ENCODE data around the gene INHBB.

INHBB gene

DNA sequence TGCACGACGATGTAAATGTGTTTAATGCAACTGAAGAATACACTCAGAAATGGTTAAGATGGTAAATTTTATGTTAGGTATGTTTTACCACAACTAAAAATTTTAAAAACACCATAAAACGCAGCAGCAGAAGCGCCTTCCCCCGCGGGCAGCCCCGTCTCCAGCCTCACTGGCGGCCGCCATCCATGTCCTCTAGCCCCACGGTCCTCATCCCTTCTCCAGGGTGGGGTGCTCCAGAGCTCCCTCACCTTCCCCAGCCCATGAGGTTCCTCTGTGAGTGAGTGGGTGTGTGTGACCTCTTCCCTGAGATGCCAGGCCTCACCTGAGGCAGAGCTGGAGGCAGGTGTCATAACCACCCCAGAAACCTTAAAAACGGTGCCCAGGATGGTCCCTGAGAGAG lies 17.0 kb downstream of the INHBB start:
- Histone ChIP-seq H3K36me3 (ENCODE audit: control insufficient read depth in 1 of 2, insufficient read depth in 2 of 2, low read length in 2 of 2) (no peaks in the 10 kb centered on the region), H3K4me3 (ENCODE audit: low read depth in 1 of 2, low read length in 2 of 2) (no peak overlapping the region), H3K4me1 (ENCODE audit: control insufficient read depth in 1 of 2, insufficient read depth in 2 of 2, low read length in 2 of 2) (no peaks in the 10 kb centered on the region), H3K27me3 (ENCODE audit: low read depth, low read length) (no peaks in the 10 kb centered on the region), H3K27ac (ENCODE audit: low read length) (no peak overlapping the region), H3K9me3 (ENCODE audit: control insufficient read depth in 1 of 2, low read length in 2 of 2) (no peaks in the 10 kb centered on the region)

DNA sequence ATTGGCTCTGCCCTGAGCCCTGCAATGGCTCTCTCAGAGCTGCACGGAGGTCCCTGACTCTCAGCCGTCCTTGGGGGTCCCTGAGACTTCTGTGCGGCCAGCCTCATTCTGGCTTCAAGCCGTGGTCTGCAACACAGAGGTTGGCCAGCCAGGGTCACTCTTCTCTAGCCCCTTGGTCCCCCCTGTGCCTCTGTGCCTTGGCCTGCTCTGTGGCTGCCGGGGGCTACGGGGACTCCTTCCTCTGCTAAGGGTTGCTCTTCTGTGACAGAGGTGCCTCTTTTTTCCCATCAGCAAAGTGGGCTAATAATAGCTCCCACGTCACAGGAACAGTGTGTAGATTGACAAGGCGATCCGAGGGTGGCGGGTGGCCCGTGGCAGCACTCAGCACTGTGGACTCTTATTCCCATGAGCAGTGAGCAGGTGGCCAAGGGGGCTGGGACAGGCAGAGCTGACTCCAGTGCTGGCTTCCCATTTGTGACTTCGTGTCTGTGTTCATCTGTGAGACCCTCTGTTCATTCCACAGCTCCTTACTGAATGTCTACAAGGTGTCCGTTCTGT lies 19.4 kb downstream of the INHBB start:
- Histone ChIP-seq H3K27ac (ENCODE audit: low read length) (no peak overlapping the region), H3K36me3 (ENCODE audit: control insufficient read depth in 1 of 2, insufficient read depth in 2 of 2, low read length in 2 of 2) (no peaks in the 10 kb centered on the region), H3K4me1 (ENCODE audit: control insufficient read depth in 1 of 2, insufficient read depth in 2 of 2, low read length in 2 of 2) (no peaks in the 10 kb centered on the region), H3K27me3 (ENCODE audit: low read depth, low read length) (no peaks in the 10 kb centered on the region), H3K9me3 (ENCODE audit: control insufficient read depth in 1 of 2, low read length in 2 of 2) (no peaks in the 10 kb centered on the region), H3K4me3 (ENCODE audit: low read depth in 1 of 2, low read length in 2 of 2) (no peak overlapping the region)

DNA sequence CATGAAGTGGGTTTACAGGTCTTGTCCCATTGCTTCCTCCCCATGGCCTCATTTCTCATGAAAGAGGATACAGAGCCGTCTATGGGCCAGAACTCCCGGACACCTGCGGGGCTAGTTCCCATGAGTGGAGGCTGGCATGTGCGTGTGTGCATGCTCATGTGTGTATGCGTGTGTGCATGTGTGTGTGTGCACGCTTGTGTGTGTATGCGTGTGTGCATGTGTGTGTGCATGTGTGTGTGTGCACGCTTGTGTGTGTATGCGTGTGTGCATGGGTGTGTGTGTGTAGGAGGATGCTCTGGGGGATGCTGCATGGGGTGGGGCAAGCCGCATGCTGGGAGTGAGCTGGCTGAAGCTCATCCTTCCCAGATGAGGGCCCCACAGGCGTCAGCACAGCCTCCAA lies 20.8 kb downstream of the INHBB start:
- H3K4me1 ChIP-seq (ENCODE audit: control insufficient read depth in 1 of 2, insufficient read depth in 2 of 2, low read length in 2 of 2): no peaks in the 10 kb centered on the region
- no peaks in the 10 kb centered on the region for H3K27me3 ChIP-seq (ENCODE audit: low read depth, low read length)

DNA sequence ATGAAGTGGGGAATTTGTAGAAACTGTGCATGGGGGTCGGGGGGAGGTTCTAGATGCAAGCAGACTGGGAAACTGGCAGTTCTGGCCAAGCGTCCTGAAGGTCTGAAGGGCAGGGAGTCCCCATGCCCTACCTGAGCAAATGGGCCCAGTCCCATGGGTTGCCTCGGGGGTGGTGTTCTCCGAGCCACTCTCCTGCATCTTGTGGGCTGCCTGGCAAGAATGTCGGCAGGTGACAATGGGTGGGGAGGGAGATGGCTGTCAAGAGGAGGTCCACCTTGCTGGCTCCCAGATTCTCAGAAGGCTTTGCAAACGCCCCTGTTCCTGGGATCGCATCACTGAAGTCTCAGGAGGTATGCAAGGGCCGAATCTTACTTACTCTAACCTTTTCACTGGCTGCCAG lies 21.3 kb downstream of the INHBB start:
- Histone ChIP-seq H3K4me3 (ENCODE audit: low read depth in 1 of 2, low read length in 2 of 2) (no peak overlapping the region), H3K9me3 (ENCODE audit: control insufficient read depth in 1 of 2, low read length in 2 of 2) (no peaks in the 10 kb centered on the region), H3K36me3 (ENCODE audit: control insufficient read depth in 1 of 2, insufficient read depth in 2 of 2, low read length in 2 of 2) (no peaks in the 10 kb centered on the region), H3K27me3 (ENCODE audit: low read depth, low read length) (no peaks in the 10 kb centered on the region), H3K4me1 (ENCODE audit: control insufficient read depth in 1 of 2, insufficient read depth in 2 of 2, low read length in 2 of 2) (no peaks in the 10 kb centered on the region), H3K27ac (ENCODE audit: low read length) (no peak overlapping the region)

More for the DNA sequence above, 20.8 kb downstream of the INHBB start:
- Histone ChIP-seq H3K27ac (ENCODE audit: low read length) (no peak overlapping the region), H3K4me3 (ENCODE audit: low read depth in 1 of 2, low read length in 2 of 2) (no peak overlapping the region), H3K9me3 (ENCODE audit: control insufficient read depth in 1 of 2, low read length in 2 of 2) (no peaks in the 10 kb centered on the region), H3K36me3 (ENCODE audit: control insufficient read depth in 1 of 2, insufficient read depth in 2 of 2, low read length in 2 of 2) (no peaks in the 10 kb centered on the region)

DNA sequence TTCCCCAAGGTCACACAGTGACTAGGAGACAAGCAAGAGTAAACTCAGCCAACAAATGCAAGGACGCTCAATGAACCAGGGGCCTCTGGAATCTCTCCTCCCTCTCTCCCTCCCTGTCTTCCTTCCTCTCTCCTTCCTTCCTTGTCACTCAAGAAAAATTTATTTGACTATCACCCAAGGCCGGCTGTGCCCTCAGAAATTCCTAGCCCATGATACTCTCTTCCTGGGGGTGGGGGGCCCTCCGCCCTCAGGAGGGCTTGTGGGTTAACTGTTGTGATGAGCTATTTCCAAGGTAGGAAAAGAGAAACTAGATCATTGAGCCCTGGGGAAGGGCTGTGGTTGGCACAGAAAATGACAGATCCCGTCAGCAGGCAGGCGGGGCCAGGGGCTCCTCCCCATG lies 21.7 kb downstream of the INHBB start:
- Histone ChIP-seq H3K9me3 (ENCODE audit: control insufficient read depth in 1 of 2, low read length in 2 of 2) (no peaks in the 10 kb centered on the region), H3K4me1 (ENCODE audit: control insufficient read depth in 1 of 2, insufficient read depth in 2 of 2, low read length in 2 of 2) (no peaks in the 10 kb centered on the region), H3K27me3 (ENCODE audit: low read depth, low read length) (peaks cover under 1% of the 10 kb centered on the region), H3K36me3 (ENCODE audit: control insufficient read depth in 1 of 2, insufficient read depth in 2 of 2, low read length in 2 of 2) (no peaks in the 10 kb centered on the region), H3K27ac (ENCODE audit: low read length) (no peak overlapping the region), H3K4me3 (ENCODE audit: low read depth in 1 of 2, low read length in 2 of 2) (no peak overlapping the region)

DNA sequence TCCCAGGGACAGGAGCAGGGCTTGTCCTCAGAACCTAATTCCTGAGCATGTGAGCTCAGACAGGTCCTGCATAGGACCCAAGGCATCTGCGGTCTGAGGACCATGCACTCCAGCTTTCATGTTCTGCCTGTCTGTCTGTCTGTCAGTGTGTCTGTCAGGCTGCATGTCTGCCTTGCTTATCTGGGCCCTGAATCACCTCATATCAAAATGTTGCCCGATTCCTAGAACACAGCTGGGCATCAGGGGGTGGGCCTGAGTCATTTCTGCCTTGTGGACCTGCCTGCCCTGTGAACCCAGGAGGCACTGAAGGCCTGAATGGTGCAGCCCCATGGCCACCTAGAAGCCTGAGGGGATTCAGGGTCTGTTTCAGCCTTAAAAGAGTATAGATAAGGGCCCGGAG lies 22.1 kb downstream of the INHBB start:
- Histone ChIP-seq H3K27ac (ENCODE audit: low read length) (no peak overlapping the region), H3K4me1 (ENCODE audit: control insufficient read depth in 1 of 2, insufficient read depth in 2 of 2, low read length in 2 of 2) (no peaks in the 10 kb centered on the region), H3K4me3 (ENCODE audit: low read depth in 1 of 2, low read length in 2 of 2) (no peak overlapping the region), H3K9me3 (ENCODE audit: control insufficient read depth in 1 of 2, low read length in 2 of 2) (no peaks in the 10 kb centered on the region), H3K36me3 (ENCODE audit: control insufficient read depth in 1 of 2, insufficient read depth in 2 of 2, low read length in 2 of 2) (no peaks in the 10 kb centered on the region), H3K27me3 (ENCODE audit: low read depth, low read length) (peaks cover 5% of the 10 kb centered on the region)

GRCh38 chr2:120369250-120369649 lies 23.3 kb downstream of the INHBB start:
- Histone ChIP-seq H3K36me3 (ENCODE audit: control insufficient read depth in 1 of 2, insufficient read depth in 2 of 2, low read length in 2 of 2) (no peaks in the 10 kb centered on the region), H3K9me3 (ENCODE audit: control insufficient read depth in 1 of 2, low read length in 2 of 2) (no peaks in the 10 kb centered on the region), H3K4me1 (ENCODE audit: control insufficient read depth in 1 of 2, insufficient read depth in 2 of 2, low read length in 2 of 2) (no peaks in the 10 kb centered on the region), H3K27me3 (ENCODE audit: low read depth, low read length) (peaks cover 5% of the 10 kb centered on the region), H3K27ac (ENCODE audit: low read length) (no peak overlapping the region), H3K4me3 (ENCODE audit: low read depth in 1 of 2, low read length in 2 of 2) (no peak overlapping the region)

DNA sequence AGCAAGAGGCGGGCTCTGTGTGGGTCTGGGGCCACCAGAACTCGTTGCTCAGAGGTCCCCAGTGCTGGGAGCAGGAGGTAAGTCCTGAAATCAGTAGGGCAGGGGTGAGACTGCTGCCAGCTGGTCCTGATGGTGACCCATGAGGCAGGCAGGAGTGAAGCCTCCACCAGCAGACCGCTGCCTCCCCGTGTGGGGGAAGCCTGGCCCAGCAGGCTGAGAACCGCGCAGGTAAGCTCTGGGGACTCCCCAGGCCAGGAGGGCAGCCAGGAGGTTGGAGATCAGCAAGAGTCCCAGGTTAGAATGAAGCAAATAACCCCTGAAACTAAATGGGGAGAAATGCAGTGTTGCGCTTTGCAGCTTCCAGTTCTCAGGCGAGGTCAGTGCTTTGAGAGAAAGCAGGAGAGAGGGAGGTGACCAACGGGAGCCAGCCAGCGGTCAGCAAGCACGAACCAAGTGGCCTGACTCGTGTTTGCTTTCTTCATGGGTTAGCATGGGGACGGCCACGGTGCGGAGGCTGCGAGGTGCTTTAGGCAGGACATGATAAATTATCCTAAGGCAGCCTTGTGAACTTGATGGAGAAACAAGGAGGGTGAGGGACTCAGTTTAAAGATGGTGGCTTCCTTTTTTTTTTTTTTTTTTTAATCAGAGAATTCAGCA lies 26.2 kb downstream of the INHBB start:
- Histone ChIP-seq H3K27ac (ENCODE audit: low read length) (no peak overlapping the region), H3K36me3 (ENCODE audit: control insufficient read depth in 1 of 2, insufficient read depth in 2 of 2, low read length in 2 of 2) (no peaks in the 10 kb centered on the region), H3K4me1 (ENCODE audit: control insufficient read depth in 1 of 2, insufficient read depth in 2 of 2, low read length in 2 of 2) (no peaks in the 10 kb centered on the region), H3K27me3 (ENCODE audit: low read depth, low read length) (peaks cover 5% of the 10 kb centered on the region), H3K9me3 (ENCODE audit: control insufficient read depth in 1 of 2, low read length in 2 of 2) (no peaks in the 10 kb centered on the region), H3K4me3 (ENCODE audit: low read depth in 1 of 2, low read length in 2 of 2) (no peak overlapping the region)

- Histone ChIP-seq H3K27me3 (ENCODE audit: low read depth, low read length) (peaks cover 5% of the 10 kb centered on the region), H3K27ac (ENCODE audit: low read length) (no peak overlapping the region), H3K4me1 (ENCODE audit: control insufficient read depth in 1 of 2, insufficient read depth in 2 of 2, low read length in 2 of 2) (no peaks in the 10 kb centered on the region), H3K9me3 (ENCODE audit: control insufficient read depth in 1 of 2, low read length in 2 of 2) (no peaks in the 10 kb centered on the region), H3K36me3 (ENCODE audit: control insufficient read depth in 1 of 2, insufficient read depth in 2 of 2, low read length in 2 of 2) (no peaks in the 10 kb centered on the region), H3K4me3 (ENCODE audit: low read depth in 1 of 2, low read length in 2 of 2) (no peak overlapping the region)
Observed at GRCh38 chr2:120372816-120373215, 26.9 kb downstream of the INHBB start.

DNA sequence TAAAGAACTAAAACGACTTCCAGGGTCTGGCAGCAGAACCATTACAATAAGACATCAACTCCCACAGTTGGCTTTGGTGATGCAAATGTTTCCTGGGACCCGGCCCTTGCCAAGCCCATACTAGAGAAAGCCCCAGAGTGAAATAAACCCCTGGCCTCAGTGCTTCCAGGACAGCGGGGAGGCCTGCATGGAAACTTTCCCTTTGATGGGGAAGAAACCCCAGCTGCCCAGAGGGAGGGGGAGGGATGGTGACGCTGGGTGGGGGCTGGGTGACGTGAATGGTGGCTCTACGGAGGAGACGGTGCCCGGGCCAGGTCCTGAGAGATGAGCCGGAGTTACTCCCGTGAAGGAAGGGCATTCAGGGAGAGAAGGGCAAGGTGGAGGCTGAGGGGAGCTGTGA lies 27.5 kb downstream of the INHBB start:
- Histone ChIP-seq H3K9me3 (ENCODE audit: control insufficient read depth in 1 of 2, low read length in 2 of 2) (no peaks in the 10 kb centered on the region), H3K4me1 (ENCODE audit: control insufficient read depth in 1 of 2, insufficient read depth in 2 of 2, low read length in 2 of 2) (no peaks in the 10 kb centered on the region), H3K36me3 (ENCODE audit: control insufficient read depth in 1 of 2, insufficient read depth in 2 of 2, low read length in 2 of 2) (no peaks in the 10 kb centered on the region), H3K4me3 (ENCODE audit: low read depth in 1 of 2, low read length in 2 of 2) (no peak overlapping the region), H3K27me3 (ENCODE audit: low read depth, low read length) (peaks cover 5% of the 10 kb centered on the region), H3K27ac (ENCODE audit: low read length) (no peak overlapping the region)

- Histone ChIP-seq H3K9me3 (ENCODE audit: control insufficient read depth in 1 of 2, low read length in 2 of 2) (no peaks in the 10 kb centered on the region), H3K27me3 (ENCODE audit: low read depth, low read length) (peaks cover 5% of the 10 kb centered on the region), H3K4me1 (ENCODE audit: control insufficient read depth in 1 of 2, insufficient read depth in 2 of 2, low read length in 2 of 2) (no peaks in the 10 kb centered on the region), H3K27ac (ENCODE audit: low read length) (no peak overlapping the region), H3K36me3 (ENCODE audit: control insufficient read depth in 1 of 2, insufficient read depth in 2 of 2, low read length in 2 of 2) (no peaks in the 10 kb centered on the region), H3K4me3 (ENCODE audit: low read depth in 1 of 2, low read length in 2 of 2) (no peak overlapping the region)
Observed at GRCh38 chr2:120374821-120375220, 28.9 kb downstream of the INHBB start.

All from muscle layer of duodenum (tissue), 2 donors.